Vagina (tissue), 2 donors: Measurements from ENCODE around the gene NT5DC4. TPM values are rescaled to one million over a fixed set of nuclear protein-coding genes. Genes with fewer than 3 reads are reported as not detected.
A peak's percentile ranks its signal among the peaks of the same experiment; 100 is the strongest.

Experiments
- DNase-seq, 2 donors: peaks; one replicate each; pipeline ENCODE4 v3.0.0-alpha.2; 2017; ENCODE audit errors: extremely low spot score in 2 of 2
- H3K27ac ChIP-seq: fragments of 200-600 bp; sonication (generic); one replicate; pipeline ENCODE4 v1.5.1; 2019
- H3K27me3 ChIP-seq: fragments of 200-600 bp; sonication (generic); one replicate; pipeline ENCODE4 v1.5.1; 2019
- H3K36me3 ChIP-seq, 2 donors: fragments of 200-600 bp; sonication (generic); one replicate each; pipeline ENCODE4 v1.5.1; 2017 to 2019
- H3K4me1 ChIP-seq: fragments of 200-600 bp; sonication (generic); one replicate; pipeline ENCODE4 v1.5.1; 2019
- H3K4me3 ChIP-seq, 2 donors: fragments of 200-600 bp; sonication (generic); 1 replicate in 1 of 2; 2 replicates in 1 of 2; pipeline ENCODE4 v1.5.1; 2016 to 2019
- H3K9me3 ChIP-seq: fragments of 200-600 bp; sonication (generic); one replicate; pipeline ENCODE4 v1.5.1; 2019
- CTCF ChIP-seq, 3 experiments: fragments of 450-650 bp in 2 of 3; fragments of 200-600 bp in 1 of 3; sonication (generic) in 1 of 3; IDR thresholded peaks; one replicate each; pipeline ENCODE4 v1.5.1; 2017 to 2019; ENCODE audit warnings: antibody characterized with exemption in 3 of 3, mild to moderate bottlenecking in 2 of 3, moderate library complexity in 2 of 3
- POLR2A ChIP-seq, 2 donors: fragments of 450-650 bp; IDR thresholded peaks; one replicate each; pipeline ENCODE4 v1.6.1; 2017; ENCODE audit warnings: antibody characterized with exemption in 2 of 2, mild to moderate bottlenecking in 2 of 2, moderate library complexity in 2 of 2
- POLR2AphosphoS5 ChIP-seq, 2 donors: sonication (generic); formaldehyde crosslinking; IDR thresholded peaks; one replicate each; pipeline ENCODE4 v1.9.0; 2017; ENCODE audit warnings: antibody characterized with exemption in 2 of 2, mild to moderate bottlenecking in 2 of 2, low read depth in 1 of 2; ENCODE audit not compliant: insufficient read depth in 1 of 2
- intact Hi-C: fragments of 100-400 bp; cut with DNase I; formaldehyde crosslinking; loops from one replicate; pipeline ENCODE4 v1.15.1; 2023
- total RNA-seq: library from RNA; depleted of rRNA; stranded (reverse); fragments of >200 nt; gene quantifications from one replicate; pipeline ENCODE4 v1.2.3, GENCODE V29; 2016

The NT5DC4 gene
- total RNA-seq, 1 donor from 2014 or later, result not detected

GRCh38 chr2:112733456-112733855, 12.6 kb downstream of the NT5DC4 start:
- intact Hi-C loops, result no loop called here
- no peaks in the 10 kb centered on the region for H3K9me3 ChIP-seq

GRCh38 chr2:112733871-112734270, 13.1 kb downstream of the NT5DC4 start:
- Histone ChIP-seq H3K9me3 (no peaks in the 10 kb centered on the region), H3K27ac (no peak overlapping the region), H3K4me3 (no peak overlapping the region), H3K36me3 (no peaks in the 10 kb centered on the region), H3K27me3 (no peaks in the 10 kb centered on the region), H3K4me1 (no peaks in the 10 kb centered on the region)
- intact Hi-C loops, result no loop called here
- DNase-seq, result no peak
- TF ChIP-seq CTCF (IDR thresholded peaks at IDR 0.05), result no peak

More at GRCh38 chr2:112733456-112733855, 12.6 kb downstream of the NT5DC4 start:
- Histone ChIP-seq H3K27me3 (no peaks in the 10 kb centered on the region), H3K27ac (no peak overlapping the region), H3K36me3 (no peaks in the 10 kb centered on the region), H3K4me1 (no peaks in the 10 kb centered on the region), H3K4me3 (no peak overlapping the region)
- no peak for TF ChIP-seq CTCF (IDR thresholded peaks at IDR 0.05)
- TF ChIP-seq POLR2AphosphoS5 (IDR thresholded peaks at IDR 0.05; ENCODE audit: insufficient read depth in 1 of 2, low read depth in 1 of 2), result no peak
- no peak for TF ChIP-seq POLR2A (IDR thresholded peaks at IDR 0.05)
- DNase-seq, result no peak

- TF ChIP-seq POLR2AphosphoS5 (IDR thresholded peaks at IDR 0.05; ENCODE audit: insufficient read depth in 1 of 2, low read depth in 1 of 2) (no peak), POLR2A (IDR thresholded peaks at IDR 0.05) (no peak), CTCF (IDR thresholded peaks at IDR 0.05) (no peak)
- Histone ChIP-seq H3K27me3 (no peaks in the 10 kb centered on the region), H3K4me3 (no peak overlapping the region), H3K36me3 (no peaks in the 10 kb centered on the region), H3K4me1 (no peaks in the 10 kb centered on the region), H3K9me3 (no peaks in the 10 kb centered on the region), H3K27ac (no peak overlapping the region)
- no peak for DNase-seq
- intact Hi-C loops, result no loop called here
These were observed 16.9 kb downstream of the NT5DC4 start for GRCh38 chr2:112737542-112738232.

GRCh38 chr2:112740527-112740926, 19.7 kb downstream of the NT5DC4 start:
- no peak for DNase-seq
- Histone ChIP-seq H3K36me3 (no peaks in the 10 kb centered on the region), H3K4me1 (no peaks in the 10 kb centered on the region), H3K4me3 (no peak overlapping the region), H3K27ac (no peak overlapping the region), H3K9me3 (no peaks in the 10 kb centered on the region), H3K27me3 (no peaks in the 10 kb centered on the region)
- TF ChIP-seq CTCF (IDR thresholded peaks at IDR 0.05), result no peak
- TF ChIP-seq POLR2AphosphoS5 (IDR thresholded peaks at IDR 0.05; ENCODE audit: insufficient read depth in 1 of 2, low read depth in 1 of 2), result no peak
- TF ChIP-seq POLR2A (IDR thresholded peaks at IDR 0.05), result no peak
- intact Hi-C loops, result no loop called here

GRCh38 chr2:112749755-112750559, 29.1 kb downstream of the NT5DC4 start:
- Histone ChIP-seq H3K36me3 (no peaks in the 10 kb centered on the region), H3K4me3 (no peak overlapping the region), H3K27ac (no peak overlapping the region), H3K27me3 (no peaks in the 10 kb centered on the region), H3K4me1 (no peaks in the 10 kb centered on the region), H3K9me3 (no peaks in the 10 kb centered on the region)
- no peak for DNase-seq
- no peak for TF ChIP-seq POLR2A (IDR thresholded peaks at IDR 0.05)
- peak in 1 of 2 donors; percentile 15 for TF ChIP-seq POLR2AphosphoS5 (IDR thresholded peaks at IDR 0.05; ENCODE audit: insufficient read depth in 1 of 2, low read depth in 1 of 2)
- TF ChIP-seq CTCF (IDR thresholded peaks at IDR 0.05), result peak; percentile 72 to 83 (median 77)
- intact Hi-C loops, result loop anchor here (5.0 to 10.0 kb wide), 2 partner anchors 132 to 185 kb away; no protein-coding TSS in a partner anchor
